SK-N-SH (cell line): ENCODE measurements around the gene UBR7. TPM values are rescaled to one million over a fixed set of nuclear protein-coding genes. Genes with fewer than 3 reads are reported as not detected.

Experiments
- CTCF ChIA-PET: fragments of 300-600, 350-600 bp; formaldehyde crosslinking; extraction: SDS; loops from one replicate; lab custom pipeline; 2021; lab: Yijun Ruan, JAX
- POLR2A ChIA-PET: fragments of 350-600 bp; sonication (Branson Sonifier 250); formaldehyde crosslinking; extraction: SDS; loops from one replicate; lab custom pipeline; 2020; ENCODE audit warnings: antibody characterized with exemption, inconsistent platforms; lab: Yijun Ruan, JAX
- DNase-seq: peaks from one replicate; pipeline ENCODE4 v3.0.0; 2012
- H2AFZ ChIP-seq: fragments of 200-600 bp; sonication (generic); 2 replicates; pipeline ENCODE4 v1.8.1; 2016; ENCODE audit warnings: antibody characterized with exemption, mild to moderate bottlenecking, low read depth
- H3F3A ChIP-seq: fragments of 200-600 bp; sonication (generic); replicated peaks from 2 replicates; pipeline ENCODE3; 2016; ENCODE audit warnings: antibody characterized with exemption, mild to moderate bottlenecking; ENCODE audit not compliant: insufficient read depth
- H3K27ac ChIP-seq, 2 experiments: fragments of 200-500 bp in 1 of 2; fragments of 200-600 bp in 1 of 2; sonication (Bioruptor generic) in 1 of 2; sonication (generic), shearing (Covaris generic) in 1 of 2; 2 replicates each; pipeline versions ENCODE4 v1.5.1 to v1.6.1; 2014 to 2016; ENCODE audit warnings: low read depth in 2 of 2, inconsistent platforms in 1 of 2, low read length in 1 of 2, mild to moderate bottlenecking in 1 of 2, mixed read lengths in 1 of 2
- H3K27me3 ChIP-seq: fragments of 200-600 bp; sonication (generic), shearing (Covaris generic); 2 replicates; pipeline ENCODE4 v1.6.1; 2016; ENCODE audit warnings: mixed run types; ENCODE audit not compliant: insufficient read depth
- H3K36me3 ChIP-seq, 2 experiments: fragments of 200-500 bp in 1 of 2; fragments of 200-600 bp in 1 of 2; sonication (Bioruptor generic) in 1 of 2; sonication (generic) in 1 of 2; replicated peaks in 1 of 2; 2 replicates each; pipeline versions ENCODE3 to v1.5.1; 2014 to 2016; ENCODE audit warnings: low read length in 1 of 2, mild to moderate bottlenecking in 1 of 2; ENCODE audit not compliant: insufficient read depth in 2 of 2, control insufficient read depth in 1 of 2
- H3K4me1 ChIP-seq, 2 experiments: fragments of 200-500 bp in 1 of 2; fragments of 200-600 bp in 1 of 2; sonication (Bioruptor generic) in 1 of 2; sonication (generic), shearing (Covaris generic) in 1 of 2; 2 replicates each; pipeline versions ENCODE4 v1.5.1 to v1.6.1; 2014 to 2016; ENCODE audit warnings: low read depth in 1 of 2, low read length in 1 of 2, mixed run types in 1 of 2; ENCODE audit not compliant: insufficient read depth in 2 of 2, control insufficient read depth in 1 of 2
- H3K4me2 ChIP-seq: fragments of 200-600 bp; sonication (generic), shearing (Covaris generic); 2 replicates; pipeline ENCODE4 v1.6.1; 2017; ENCODE audit warnings: mixed run types
- H3K4me3 ChIP-seq, 2 experiments: fragments of 200-500 bp in 1 of 2; fragments of 200-600 bp in 1 of 2; sonication (Bioruptor generic) in 1 of 2; sonication (generic), shearing (Covaris generic) in 1 of 2; 2 replicates each; pipeline versions ENCODE4 v1.5.1 to v1.8.1; 2014 to 2016; ENCODE audit warnings: low read depth in 2 of 2, inconsistent platforms in 1 of 2, low read length in 1 of 2, mild to moderate bottlenecking in 1 of 2, mixed read lengths in 1 of 2, moderate library complexity in 1 of 2
- H3K79me2 ChIP-seq: fragments of 200-600 bp; sonication (generic); 2 replicates; pipeline ENCODE4 v1.8.1; 2017; ENCODE audit warnings: mild to moderate bottlenecking; ENCODE audit not compliant: insufficient read depth
- H3K9ac ChIP-seq: fragments of 200-600 bp; sonication (generic); 2 replicates; pipeline ENCODE4 v1.6.1; 2017; ENCODE audit warnings: mixed run types
- H3K9me2 ChIP-seq: fragments of 200-600 bp; sonication (generic); 2 replicates; pipeline ENCODE4 v1.6.1; 2017; ENCODE audit warnings: mixed run types
- H3K9me3 ChIP-seq: fragments of 200-600 bp; sonication (generic); 2 replicates; pipeline ENCODE4 v1.6.1; 2017; ENCODE audit warnings: mixed run types, mild to moderate bottlenecking, moderate library complexity
- H4K20me1 ChIP-seq: fragments of 200-600 bp; sonication (generic); 2 replicates; pipeline ENCODE4 v1.6.1; 2017; ENCODE audit warnings: mild to moderate bottlenecking, mixed run types; ENCODE audit not compliant: insufficient read depth
- FOSL2 ChIP-seq: IDR thresholded peaks from 2 replicates; pipeline ENCODE4 v1.4.0; 2012; ENCODE audit warnings: low read depth, mild to moderate bottlenecking, moderate library complexity, borderline replicate concordance
- NFIC ChIP-seq: IDR thresholded peaks from 2 replicates; pipeline ENCODE4 v1.4.0; 2012; ENCODE audit warnings: borderline replicate concordance
- POLR2AphosphoS5 ChIP-seq: IDR thresholded peaks from 2 replicates; pipeline ENCODE4 v1.6.1; 2012; ENCODE audit warnings: low read depth, low read length
- WGBS: methylation state at CpG from one replicate; pipeline ENCODE4 v1.1.6; 2017; ENCODE audit warnings: low lambda C conversion rate; 5-methylcytosine and 5-hydroxymethylcytosine counted together
- polyA plus RNA-seq, 3 experiments: library from polyadenylated mRNA; depleted of rRNA; stranded (reverse); fragments of >200 nt; gene quantifications; 2 replicates each; pipeline ENCODE4 v1.2.3, GENCODE V29; 2012

The UBR7 gene
- polyA plus RNA-seq, 1 of the 3 experiments (the other 2 are of a cell fraction) = 28.2 TPM

GRCh38 chr14:93276031-93276716, 69.1 kb downstream of the UBR7 start:
- ChIA-PET CTCF (no interaction called here), POLR2A (no interaction called here)
- H3K9me3 ChIP-seq = no peaks in the 10 kb centered on the region
- no peaks in the 10 kb centered on the region for H3F3A ChIP-seq
- H3K36me3 ChIP-seq = peaks cover 3 to 4% of the 10 kb centered on the region in 2 experiments
- TF ChIP-seq FOSL2 = no peak
- no peak for TF ChIP-seq POLR2AphosphoS5
- TF ChIP-seq NFIC = no peak
- no peaks in the 10 kb centered on the region for H3K9me2 ChIP-seq
- no peak overlapping the region for H3K4me3 ChIP-seq
- H3K4me1 ChIP-seq = peaks cover 0 to 4% of the 10 kb centered on the region in 2 experiments; a peak in 1 of 4 replicates
- H2AFZ ChIP-seq = no peak overlapping the region
- no peak overlapping the region for H3K27ac ChIP-seq
- no peak for DNase-seq
- no peak overlapping the region for H3K9ac ChIP-seq
- H3K79me2 ChIP-seq = peaks cover 33% of the 10 kb centered on the region; the same call in 1 of the 2 replicates
- H3K27me3 ChIP-seq = no peaks in the 10 kb centered on the region
- WGBS = 100% methylated on average over 3 of the region's 3 CpGs
- no peaks in the 10 kb centered on the region for H4K20me1 ChIP-seq
- H3K4me2 ChIP-seq = no peak overlapping the region

Other genes starting within 250 kb of the UBR7 start
- 23.2 and 30.2 TPM in 2 replicates for gene ITPK1, start 91.3 kb upstream of the UBR7 start, polyA plus RNA-seq (2012; rRNA removed)
- 25.0 and 42.0 TPM in 2 replicates for gene MOAP1, start 22.4 kb upstream of the UBR7 start, polyA plus RNA-seq (2012; rRNA removed)
- gene LYSET, start 21.9 kb upstream of the UBR7 start, polyA plus RNA-seq (2012; rRNA removed) = 17.7 and 18.5 TPM in 2 replicates
- 14.8 and 16.5 TPM in 2 replicates for gene GON7, start 191 bp upstream of the UBR7 start, polyA plus RNA-seq (2012; rRNA removed)
- 8.6 and 9.7 TPM in 2 replicates for gene BTBD7, start 125.8 kb downstream of the UBR7 start, polyA plus RNA-seq (2012; rRNA removed)
- not detected in 2 replicates for gene COX8C, start 139.9 kb downstream of the UBR7 start, polyA plus RNA-seq (2012; rRNA removed)
- 0.10 and 0.28 TPM in 2 replicates for gene UNC79, start 223.7 kb downstream of the UBR7 start, polyA plus RNA-seq (2012; rRNA removed)